NCI-H460 (cell line): ENCODE results near the gene SNN. TPM values are rescaled to one million over a fixed set of nuclear protein-coding genes. Genes with fewer than 3 reads are reported as not detected.

Source experiments
- DNase-seq: peaks from one replicate; pipeline ENCODE4 v3.0.0-alpha.2; 2016; ENCODE audit warnings: low read depth; ENCODE audit errors: extremely low read depth
- total RNA-seq: library from RNA; depleted of rRNA; stranded (reverse); fragments of >200 nt; shearing (Covaris generic); gene quantifications from 2 replicates; pipeline ENCODE4 v1.2.3, GENCODE V29; 2014

SNN gene
- total RNA-seq, 1 experiment from 2014 or later, result 2.0 TPM

GRCh38 chr16:11696266-11697012 is 28.2 kb downstream of the SNN start:
- no peak for DNase-seq

GRCh38 chr16:11697319-11697718 is 29.1 kb downstream of the SNN start:
- no peak for DNase-seq

DNA sequence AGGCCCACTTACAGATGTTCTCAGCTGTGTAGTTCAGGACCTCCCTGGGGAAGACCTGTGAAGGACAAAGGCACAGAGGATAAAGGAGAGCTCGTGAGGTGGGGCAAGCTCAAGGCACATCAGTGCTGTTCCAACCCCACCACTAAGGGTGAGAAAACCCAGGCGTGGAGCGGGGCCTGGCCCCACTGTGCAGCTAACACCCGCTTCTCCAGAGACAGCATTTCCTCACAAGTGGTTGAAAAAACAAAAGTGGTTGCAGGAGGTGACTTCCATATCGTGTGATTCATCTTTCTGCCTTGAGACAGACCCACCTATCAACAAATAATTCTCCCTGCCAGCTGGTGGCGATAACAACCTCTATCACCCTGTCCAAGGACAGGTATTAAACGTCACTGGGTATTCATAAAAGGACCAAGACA is 30.0 kb downstream of the SNN start:
- DNase-seq, result no peak

DNA sequence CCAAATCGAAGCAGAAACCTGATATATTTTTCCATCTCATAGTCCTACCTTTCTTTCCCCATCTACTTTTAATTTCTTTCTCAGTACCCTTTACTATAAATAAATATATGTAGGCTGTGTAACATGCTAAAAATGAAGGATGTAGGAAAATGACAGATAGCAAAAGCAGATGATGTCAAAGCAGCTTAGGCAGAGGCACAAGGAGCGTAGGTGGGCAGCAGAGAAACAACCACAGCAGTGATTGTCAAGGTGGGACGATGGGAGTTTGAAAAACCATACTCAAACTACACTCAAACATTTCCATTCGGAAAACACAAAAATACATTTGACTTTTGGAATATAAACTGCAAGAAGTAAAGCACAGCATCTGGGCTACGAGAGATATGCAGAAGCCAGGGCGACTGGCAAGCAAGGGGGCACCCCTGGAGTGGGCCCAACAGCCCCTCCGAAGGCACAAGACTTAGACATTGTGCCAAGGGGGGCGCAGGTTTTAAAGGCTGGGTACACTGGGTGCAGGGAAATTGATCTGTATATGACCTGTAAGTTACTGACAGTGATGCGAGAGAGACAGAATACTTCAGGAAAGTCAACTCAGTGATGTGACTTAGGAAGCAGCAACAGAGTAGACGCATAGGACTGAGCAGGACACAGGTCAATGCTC is 31.1 kb downstream of the SNN start:
- no peak for DNase-seq

DNA sequence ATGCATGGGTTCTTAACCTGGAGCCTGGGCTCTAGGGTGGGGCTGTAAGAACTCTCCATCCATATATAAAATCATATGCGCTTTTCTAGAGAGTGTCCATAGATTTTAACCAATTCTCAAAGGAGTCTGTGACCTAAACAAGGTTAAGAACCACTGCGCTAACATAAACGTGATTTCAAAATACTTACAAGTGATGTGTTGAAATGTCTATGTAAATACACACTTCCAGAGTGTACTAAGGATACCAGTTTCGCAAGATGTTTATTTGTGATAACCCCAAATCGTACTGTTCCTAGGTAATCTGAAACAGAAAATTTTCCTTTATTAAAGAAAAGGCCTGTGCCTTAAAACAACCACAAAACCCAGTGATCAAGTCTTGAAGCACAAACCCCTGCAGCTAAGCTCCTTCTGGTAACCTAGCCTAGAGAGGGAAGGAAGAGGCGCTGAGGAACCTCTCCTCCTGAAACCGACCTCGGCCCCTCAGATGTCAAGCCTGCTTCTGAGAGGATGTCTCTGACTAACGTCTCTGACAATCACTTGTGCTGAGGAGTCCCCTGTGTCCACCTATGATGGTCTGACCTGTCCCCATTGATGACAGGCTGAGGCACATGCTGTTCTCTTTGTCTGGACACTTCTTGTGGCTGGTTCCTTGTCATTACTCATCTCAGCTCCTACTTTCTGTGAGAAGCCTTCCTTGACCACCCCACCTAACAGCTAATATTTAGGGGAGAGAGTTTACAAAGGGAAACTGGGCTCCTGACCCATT is 32.2 kb downstream of the SNN start:
- DNase-seq, result no peak

DNA sequence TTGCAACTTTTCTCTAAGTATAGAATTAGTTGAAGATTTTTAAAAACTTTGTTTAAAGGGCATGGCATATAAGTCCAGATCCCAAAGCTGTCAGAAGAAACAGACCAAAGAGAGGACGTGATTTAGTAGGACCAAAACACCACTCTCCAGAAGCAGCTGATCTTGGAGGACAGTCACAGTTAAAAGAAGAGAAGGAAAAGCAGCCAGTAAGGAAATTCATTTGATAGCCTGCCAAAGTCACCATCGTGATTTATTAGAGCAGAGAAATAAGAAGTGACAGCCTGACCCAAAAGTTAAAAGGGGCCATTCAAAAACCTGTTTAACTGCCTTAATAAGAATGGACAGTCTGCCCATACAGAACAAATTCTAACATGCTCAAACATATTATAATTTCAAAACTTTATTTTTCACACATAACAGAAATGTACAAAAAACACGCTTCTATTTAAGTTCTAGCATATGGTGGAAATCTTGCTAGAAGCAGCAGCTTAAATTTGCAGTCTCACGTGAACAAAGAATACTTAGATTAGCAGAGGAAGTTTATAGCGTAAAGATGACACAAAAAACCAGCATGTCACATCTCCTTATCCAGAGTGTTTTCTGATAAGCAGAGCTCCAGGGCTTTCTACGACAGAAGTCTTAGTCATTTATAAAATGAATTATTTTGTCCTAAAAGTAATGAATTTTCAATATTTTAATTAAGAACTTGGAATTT is 37.2 kb downstream of the SNN start:
- no peak for DNase-seq

DNA sequence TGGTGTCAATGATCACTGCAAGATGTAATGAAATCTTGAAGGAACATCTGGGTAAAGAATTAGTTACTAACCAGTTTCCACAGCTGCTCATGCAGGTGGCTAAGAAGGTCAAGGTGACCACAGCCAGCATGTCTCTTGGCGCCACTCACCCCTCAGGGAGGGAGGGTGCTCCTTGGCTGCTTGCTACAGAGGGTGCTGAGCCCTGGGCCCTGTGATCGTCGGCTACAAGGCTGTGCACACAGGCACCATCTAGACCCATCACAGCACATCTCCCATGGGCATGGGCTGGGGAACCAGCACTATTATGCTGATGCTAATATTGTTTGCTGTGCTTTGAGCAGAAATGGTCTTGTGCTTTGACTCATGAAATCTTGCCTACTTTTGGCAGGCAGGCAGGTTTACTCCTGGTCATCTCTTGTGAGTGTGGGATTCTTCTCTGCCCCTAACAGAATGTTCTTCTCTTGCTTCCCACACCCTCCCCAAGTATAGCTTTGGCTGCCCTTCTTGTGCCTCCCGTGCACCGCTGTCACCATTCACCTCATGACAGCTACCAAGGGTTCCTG is 38.0 kb downstream of the SNN start:
- DNase-seq, result no peak

DNA sequence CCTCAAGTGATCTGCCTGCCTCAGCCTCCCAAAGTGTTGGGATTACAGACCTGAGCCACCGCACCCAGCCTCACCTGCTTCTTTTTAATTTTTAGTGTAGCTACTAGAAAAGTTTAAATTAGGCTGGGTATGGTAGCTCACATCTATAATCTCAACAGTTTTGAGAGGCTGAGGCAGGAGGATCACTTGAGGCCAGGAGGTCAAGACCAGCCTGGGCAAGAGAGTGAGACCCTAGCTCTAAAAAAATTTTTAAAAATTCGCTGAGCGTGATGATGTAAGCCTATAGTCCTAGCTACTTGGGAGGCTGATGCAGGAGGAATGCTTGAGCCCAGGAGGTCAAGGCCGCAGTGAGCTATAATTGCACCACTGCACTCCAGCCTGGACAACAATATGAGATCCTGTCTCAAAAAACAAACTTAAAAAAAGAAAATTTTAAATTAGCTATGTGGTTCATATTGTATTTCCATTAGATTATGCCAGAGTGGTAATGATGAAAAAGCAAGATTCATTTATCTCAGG is 39.5 kb downstream of the SNN start:
- no peak for DNase-seq

DNA sequence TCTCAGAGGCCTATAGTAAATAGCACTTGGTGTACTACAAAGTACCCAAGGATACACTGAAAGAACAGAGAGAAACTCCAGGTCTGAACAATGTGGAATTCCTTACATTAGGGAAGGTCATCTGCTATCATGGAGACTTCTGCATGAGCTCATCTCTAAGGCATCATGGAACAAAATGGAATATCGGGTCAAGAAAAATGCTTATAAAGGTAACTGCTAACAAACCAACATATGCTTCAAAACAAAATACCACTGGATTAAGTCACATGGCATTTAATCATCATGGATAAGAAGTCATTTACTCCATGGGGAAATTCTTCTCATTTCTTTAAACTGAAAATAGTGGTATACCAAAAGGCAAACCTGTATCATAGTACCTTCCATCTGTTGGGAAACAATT is 40.2 kb downstream of the SNN start:
- DNase-seq, result no peak

GRCh38 chr16:11711662-11712061 is 43.4 kb downstream of the SNN start:
- DNase-seq, result no peak

DNA sequence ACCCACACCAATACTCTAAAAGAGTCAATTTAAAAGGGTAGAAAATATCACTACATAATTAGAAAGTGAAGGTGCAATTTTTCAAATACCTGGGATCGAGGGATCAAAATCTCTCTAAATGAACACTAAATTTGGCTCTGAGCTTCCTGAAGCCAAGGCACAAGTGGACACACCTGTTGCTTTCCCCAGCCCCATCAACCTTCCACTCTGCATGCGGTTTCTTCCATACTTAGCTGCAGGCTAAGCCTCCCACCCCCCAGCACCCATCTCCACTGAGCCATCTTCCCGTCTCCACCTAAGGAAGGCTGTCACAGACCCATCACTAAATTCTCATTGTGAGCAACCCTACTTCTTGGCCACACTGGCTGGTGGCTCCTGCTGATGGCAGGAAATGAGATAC is 43.9 kb downstream of the SNN start:
- no peak for DNase-seq

- DNase-seq, result no peak
These were observed 47.1 kb downstream of the SNN start for GRCh38 chr16:11715246-11715947.

GRCh38 chr16:11716336-11716735 is 48.1 kb downstream of the SNN start:
- no peak for DNase-seq

DNA sequence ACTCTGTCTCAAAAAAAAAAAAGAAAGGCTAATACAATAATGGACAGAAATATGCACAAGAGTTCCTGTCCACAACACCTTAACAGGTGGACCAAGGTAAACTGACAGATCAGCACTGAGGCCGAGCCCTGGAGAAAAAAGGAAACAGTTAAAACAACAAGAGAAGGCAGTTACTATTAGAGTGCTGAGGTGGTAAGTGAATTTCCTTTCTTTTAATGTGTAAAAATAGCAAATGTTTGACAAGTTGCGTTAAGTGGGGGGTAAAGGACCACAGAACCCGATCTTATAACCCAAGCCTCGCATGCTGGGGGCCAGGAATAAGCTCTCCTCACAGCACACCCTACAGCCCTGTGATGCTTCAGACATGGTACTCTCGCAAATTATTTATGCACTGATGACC is 49.6 kb downstream of the SNN start:
- no peak for DNase-seq

- no peak for DNase-seq
These were observed 50.9 kb downstream of the SNN start for GRCh38 chr16:11719171-11719570.

- DNase-seq, result no peak
These were observed 51.5 kb downstream of the SNN start for GRCh38 chr16:11719762-11720161.

DNA sequence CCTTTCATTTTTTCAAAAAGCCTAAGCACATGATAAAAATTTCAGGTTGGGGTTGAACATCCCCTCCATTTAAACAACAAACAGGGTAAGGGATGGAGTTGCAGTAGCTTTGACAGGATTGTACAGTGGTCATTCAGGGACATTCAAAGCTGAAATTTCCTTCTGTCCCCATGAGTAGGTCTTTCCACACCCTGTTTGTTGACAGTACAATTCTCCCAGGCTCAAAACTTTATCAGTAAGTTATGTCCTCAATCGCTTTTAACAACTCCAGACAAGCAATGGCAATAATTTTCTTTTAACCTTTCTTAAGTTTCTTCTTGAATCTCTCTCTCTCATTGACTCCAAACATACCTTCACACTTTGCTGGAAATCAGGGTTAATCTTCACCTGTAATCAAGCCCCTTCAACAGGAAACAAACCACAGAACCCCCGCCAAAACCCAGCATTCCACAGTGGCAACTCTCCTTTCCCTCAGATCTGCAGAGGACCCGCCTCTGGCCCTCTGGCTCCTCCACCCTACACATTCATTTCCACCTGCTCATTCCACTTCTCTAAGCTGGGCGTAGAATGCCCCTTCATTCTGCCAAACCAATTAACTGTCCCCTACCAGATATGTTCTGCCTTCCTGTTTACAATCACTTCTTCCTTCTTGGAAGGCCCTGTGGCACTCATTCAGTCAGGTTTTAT is 53.7 kb downstream of the SNN start:
- no peak for DNase-seq

GRCh38 chr16:11722468-11722808 is 54.2 kb downstream of the SNN start:
- DNase-seq, result no peak

- DNase-seq, result no peak
These were observed 57.2 kb downstream of the SNN start for GRCh38 chr16:11725457-11725856.
